ENCODE data around the gene CYP4F3. TPM values are rescaled to one million over a fixed set of nuclear protein-coding genes. Genes with fewer than 3 reads are reported as not detected.

The CYP4F3 gene
- total and polyA plus RNA-seq, 2 of the 13 experiments (the other 11 are each of a cell fraction or from before 2014, with no cell fraction given), result 17.8 to 22.8 TPM

GRCh38 chr19:15640294-15640903, at the start of gene CYP4F3 (continued):
- no peak for TF ChIP-seq ZBTB40 (IDR thresholded peaks at IDR 0.05)
- TF ChIP-seq ZBTB40 (CRISPR knock-in tag; IDR thresholded peaks at IDR 0.05), result no peak
- TF ChIP-seq ZNF775 (CRISPR knock-in tag; IDR thresholded peaks at IDR 0.05; ENCODE audit: borderline replicate concordance), result no peak
- no peak for TF ChIP-seq SMAD9 (CRISPR knock-in tag; IDR thresholded peaks at IDR 0.05)
- TF ChIP-seq ZNF205 (CRISPR knock-in tag; IDR thresholded peaks at IDR 0.05), result no peak
- TF ChIP-seq ZFP82 (CRISPR knock-in tag; IDR thresholded peaks at IDR 0.05; ENCODE audit: borderline replicate concordance), result no peak
- TF ChIP-seq ZBTB38 (CRISPR knock-in tag; IDR thresholded peaks at IDR 0.05), result no peak
- TF ChIP-seq ZSCAN30 (CRISPR knock-in tag; IDR thresholded peaks at IDR 0.05), result no peak
- TF ChIP-seq PPARG (CRISPR knock-in tag; conservative IDR thresholded peaks at IDR 0.05), result no peak
- TF ChIP-seq SRF (IDR thresholded peaks at IDR 0.05; ENCODE audit: low read depth, low read length), result no peak
- TF ChIP-seq ZNF644 (CRISPR knock-in tag; IDR thresholded peaks at IDR 0.05; ENCODE audit: low read depth), result no peak; the same call in 1 of the 2 replicates
- TF ChIP-seq, protein P1, sequence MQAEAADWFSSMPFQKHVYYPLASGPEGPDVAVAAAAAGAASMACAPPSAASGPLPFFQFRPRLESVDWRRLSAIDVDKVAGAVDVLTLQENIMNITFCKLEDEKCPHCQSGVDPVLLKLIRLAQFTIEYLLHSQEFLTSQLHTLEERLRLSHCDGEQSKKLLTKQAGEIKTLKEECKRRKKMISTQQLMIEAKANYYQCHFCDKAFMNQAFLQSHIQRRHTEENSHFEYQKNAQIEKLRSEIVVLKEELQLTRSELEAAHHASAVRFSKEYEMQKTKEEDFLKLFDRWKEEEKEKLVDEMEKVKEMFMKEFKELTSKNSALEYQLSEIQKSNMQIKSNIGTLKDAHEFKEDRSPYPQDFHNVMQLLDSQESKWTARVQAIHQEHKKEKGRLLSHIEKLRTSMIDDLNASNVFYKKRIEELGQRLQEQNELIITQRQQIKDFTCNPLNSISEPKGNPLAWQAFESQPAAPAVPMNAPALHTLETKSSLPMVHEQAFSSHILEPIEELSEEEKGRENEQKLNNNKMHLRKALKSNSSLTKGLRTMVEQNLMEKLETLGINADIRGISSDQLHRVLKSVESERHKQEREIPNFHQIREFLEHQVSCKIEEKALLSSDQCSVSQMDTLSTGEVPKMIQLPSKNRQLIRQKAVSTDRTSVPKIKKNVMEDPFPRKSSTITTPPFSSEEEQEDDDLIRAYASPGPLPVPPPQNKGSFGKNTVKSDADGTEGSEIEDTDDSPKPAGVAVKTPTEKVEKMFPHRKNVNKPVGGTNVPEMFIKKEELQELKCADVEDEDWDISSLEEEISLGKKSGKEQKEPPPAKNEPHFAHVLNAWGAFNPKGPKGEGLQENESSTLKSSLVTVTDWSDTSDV (CRISPR knock-in tag; IDR thresholded peaks at IDR 0.05), result no peak
- 0 out of 2 replicates have a peak, but pooled peaks have one; percentile 14 for TF ChIP-seq KDM1A (CRISPR knock-in tag; IDR thresholded peaks at IDR 0.05)
- TF ChIP-seq SMYD3 (CRISPR knock-in tag; IDR thresholded peaks at IDR 0.05), result no peak
- TF ChIP-seq, protein P2, sequence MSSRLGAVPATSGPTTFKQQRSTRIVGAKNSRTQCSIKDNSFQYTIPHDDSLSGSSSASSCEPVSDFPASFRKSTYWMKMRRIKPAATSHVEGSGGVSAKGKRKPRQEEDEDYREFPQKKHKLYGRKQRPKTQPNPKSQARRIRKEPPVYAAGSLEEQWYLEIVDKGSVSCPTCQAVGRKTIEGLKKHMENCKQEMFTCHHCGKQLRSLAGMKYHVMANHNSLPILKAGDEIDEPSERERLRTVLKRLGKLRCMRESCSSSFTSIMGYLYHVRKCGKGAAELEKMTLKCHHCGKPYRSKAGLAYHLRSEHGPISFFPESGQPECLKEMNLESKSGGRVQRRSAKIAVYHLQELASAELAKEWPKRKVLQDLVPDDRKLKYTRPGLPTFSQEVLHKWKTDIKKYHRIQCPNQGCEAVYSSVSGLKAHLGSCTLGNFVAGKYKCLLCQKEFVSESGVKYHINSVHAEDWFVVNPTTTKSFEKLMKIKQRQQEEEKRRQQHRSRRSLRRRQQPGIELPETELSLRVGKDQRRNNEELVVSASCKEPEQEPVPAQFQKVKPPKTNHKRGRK (CRISPR knock-in tag; IDR thresholded peaks at IDR 0.05), result no peak
- no peak for TF ChIP-seq JUND (CRISPR knock-in tag; IDR thresholded peaks at IDR 0.05)
- TF ChIP-seq CC2D1A (CRISPR knock-in tag; IDR thresholded peaks at IDR 0.05), result no peak
- TF ChIP-seq ZNF7 (CRISPR knock-in tag; IDR thresholded peaks at IDR 0.05), result no peak

All from HepG2 (cell line).